NOMO-1 treated with dmso at 0.1 percent for 144 hours (cell line): ENCODE results near the gene BMP2K.
"Not testable (repeated sequence)": the region's sequence is repeated elsewhere in the genome, so short reads cannot be mapped to it uniquely, and the experiment has no call there.

Experiments
- DNase-seq: peaks from one replicate; lab custom pipeline; 2025; ENCODE audit not compliant: unreplicated experiment; lab: John Stamatoyannopoulos, UW

Gene BMP2K

DNA sequence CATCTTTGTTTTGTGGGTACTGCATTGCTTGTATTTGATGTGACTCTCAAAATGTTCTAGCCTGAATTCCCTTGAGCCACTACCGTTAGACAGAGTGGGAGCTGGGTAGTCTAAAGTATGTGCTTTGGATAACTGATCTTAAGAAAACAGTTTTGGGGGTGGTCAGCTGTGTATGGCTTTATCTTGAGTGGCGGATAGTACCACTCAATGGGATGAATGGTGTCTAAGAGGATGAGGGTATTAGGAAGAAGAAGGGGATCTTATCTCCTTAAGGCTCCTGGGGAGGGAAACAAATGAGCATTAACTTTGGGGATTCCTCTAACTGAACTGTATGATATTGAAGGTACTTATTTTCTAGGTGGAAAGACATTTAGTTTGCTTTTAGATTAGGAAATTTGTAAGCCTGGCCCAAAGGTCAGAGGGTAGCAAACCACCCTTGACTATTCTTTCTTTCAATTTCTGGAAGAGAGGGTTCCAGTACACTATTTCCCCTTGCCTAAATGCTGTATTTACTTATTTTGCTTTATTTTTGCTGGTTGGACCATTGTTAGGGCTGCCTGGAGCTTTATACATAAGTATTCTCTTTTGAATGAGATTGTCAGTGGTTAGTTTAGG, 11.3 kb downstream of the BMP2K start:
- DNase-seq: no peak

DNA sequence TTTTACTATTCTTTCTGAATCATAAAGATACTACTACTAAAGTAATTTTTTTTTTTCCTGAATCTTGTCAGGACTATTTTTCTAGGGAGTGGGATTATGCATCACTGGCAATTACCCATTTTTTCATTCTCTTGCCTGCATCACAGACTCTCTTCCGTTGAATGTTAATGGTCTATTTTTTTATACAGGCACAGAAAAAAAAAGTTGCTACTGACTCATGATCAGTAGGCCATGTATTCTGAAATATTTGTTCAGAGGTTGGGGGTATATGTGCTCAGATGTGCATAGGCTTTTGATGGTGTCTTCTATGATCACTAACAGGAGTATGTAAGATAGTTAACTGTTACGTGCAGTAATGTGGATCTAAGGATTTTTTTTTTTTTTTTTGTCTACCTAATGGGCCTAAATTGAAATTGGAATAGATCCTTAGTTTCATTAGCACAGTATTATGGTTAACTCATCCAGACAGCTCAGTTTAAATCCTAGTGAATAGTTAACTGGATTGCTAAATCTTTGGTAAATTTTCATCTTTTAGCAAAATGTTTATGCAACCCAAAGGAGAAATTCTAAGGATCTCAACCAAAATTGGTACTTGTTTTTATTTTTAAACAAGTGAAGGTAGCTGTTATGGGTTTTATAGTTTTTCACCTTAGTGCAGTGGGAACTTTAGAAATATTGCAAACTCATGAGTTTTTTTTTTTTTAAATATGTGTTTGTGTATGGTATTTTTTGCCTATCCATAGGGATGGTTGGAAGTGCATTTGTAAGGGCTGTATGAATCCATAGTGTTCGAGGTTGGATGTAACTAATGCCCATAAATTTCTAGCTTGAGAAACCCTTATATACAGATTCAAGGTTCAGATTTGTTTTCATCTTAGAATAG, 12.1 kb downstream of the BMP2K start:
- no peak for DNase-seq

DNA sequence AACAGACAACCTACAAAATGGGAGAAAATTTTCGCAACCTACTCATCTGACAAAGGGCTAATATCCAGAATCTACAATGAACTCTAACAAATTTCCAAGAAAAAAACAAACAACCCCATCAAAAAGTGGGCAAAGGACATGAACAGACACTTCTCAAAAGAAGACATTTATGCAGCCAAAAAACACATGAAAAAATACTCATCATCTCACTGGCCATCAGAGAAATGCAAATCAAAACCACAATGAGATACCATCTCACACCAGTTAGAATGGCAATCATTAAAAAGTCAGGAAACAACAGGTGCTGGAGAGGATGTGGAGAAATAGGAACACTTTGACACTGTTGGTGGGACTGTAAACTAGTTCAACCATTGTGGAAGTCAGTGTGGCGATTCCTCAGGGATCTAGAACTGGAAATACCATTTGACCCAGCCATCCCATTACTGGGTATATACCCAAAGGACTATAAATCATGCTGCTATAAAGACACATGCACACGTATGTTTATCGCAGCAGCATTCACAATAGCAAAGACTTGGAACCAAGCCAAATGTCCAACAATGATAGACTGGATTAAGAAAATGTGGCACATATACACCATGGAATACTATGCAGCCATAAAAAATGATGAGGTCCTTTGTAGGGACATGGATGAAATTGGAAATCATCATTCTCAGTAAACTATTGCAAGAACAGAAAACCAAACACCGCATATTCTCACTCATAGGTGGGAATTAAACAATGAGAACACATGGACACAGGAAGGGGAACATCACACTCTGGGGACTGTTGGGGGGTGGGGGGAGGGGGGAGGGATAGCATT, 19.7 kb downstream of the BMP2K start:
- DNase-seq: not testable (repeated sequence)

DNA sequence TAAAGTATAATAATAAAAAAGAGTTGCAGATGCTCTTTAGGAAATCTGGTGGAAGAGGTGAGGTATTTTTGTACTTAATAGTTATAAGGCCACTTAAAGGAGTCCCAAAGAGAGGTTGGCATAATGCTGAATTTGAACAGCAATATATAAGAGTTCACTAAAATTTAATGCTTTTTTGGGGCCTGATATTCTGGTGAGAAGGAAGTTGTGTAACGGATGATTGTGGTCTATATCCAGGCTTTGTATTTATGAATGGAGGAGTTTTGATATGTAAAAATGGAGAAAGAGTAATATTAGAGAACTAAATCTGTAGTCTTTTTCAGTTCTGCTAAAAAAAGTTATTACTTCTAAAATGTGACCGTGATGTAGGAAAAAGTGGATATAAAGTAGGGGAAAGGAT, 20.4 kb downstream of the BMP2K start:
- no peak for DNase-seq

DNA sequence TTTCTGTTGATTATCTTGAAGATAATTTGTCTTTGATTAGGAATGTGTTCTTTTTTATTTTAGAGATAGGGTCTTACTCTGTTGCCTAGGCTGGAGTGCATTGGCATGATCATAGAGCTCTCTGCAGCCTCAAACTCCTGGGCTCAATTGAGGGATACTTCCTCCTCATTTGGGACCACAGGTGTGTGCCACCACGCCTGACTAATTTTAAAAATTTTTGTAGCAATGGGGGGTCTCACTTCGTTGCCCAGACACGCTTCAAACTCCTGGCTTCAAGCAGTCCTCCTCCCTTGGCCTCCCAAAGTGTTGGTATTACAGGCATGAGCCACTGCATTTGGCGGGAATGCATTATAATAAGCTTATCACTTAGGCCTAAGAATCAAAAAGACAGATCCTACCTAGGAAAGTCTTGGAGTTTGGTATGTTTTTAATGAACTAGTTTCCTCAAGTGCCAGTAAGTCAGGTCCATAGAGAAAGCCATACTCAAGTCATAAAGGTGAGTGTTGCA, 21.7 kb downstream of the BMP2K start:
- DNase-seq: no peak

DNA sequence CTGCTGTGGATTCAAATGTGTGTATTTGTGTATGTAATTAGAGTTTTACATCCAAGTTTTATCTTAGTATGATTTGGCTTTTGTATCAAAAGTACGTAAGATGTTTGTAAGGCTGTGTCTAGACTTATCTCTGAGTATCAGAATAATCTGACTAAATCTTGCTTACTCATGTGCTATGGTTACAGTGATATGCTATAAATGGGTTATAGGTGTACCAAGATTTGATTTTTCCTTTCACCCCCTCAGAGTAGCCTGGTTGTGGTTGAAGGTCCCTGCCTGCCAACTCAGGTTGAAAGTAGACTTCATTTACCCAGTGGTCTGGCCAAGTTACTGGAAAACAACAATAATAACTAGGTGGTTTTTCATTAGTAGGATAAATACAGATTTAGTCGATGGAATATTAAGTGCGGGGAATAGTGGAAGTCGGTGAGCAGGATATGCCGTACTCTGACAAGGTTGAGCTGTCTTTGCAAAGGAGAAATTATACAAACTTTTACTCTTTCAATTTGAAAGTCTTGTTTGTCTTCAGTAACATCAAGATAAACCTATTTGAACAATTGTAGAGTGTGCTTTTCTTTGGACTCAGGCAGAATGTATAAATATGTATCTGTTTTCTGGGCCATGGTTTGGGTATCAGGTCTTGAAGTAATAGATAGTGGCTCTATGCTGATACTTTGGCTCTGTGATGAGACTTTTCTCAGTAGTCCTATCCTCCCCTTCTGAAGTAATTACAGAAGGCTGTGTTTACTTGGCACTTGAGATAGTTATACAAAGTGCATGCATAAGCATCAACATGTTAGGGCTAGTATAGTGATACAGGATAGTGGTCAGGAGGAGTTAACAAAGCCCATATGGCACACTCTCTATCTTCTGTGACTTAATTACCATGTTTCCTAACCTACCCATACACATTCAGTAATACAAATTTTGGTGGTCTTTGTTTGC, 23.7 kb downstream of the BMP2K start:
- DNase-seq: no peak

DNA sequence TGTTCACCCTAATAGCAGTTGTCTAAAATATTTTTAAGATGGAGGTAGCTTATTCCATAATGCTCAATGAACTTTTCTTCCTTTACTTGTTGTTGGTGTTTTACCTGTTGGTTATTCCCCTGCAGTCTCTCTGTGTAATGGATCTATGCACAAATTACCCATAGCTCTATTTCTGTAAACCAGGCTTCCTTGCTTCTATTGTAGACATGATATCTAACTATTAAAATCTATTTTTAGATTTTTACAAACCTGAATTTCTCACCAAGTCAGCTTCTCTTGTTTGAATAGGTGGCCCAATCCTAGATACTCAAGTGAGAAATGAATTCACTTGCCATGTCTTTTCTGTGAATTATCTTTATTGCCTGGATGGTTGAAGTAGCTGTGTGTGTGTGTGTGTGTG, 24.8 kb downstream of the BMP2K start:
- no peak for DNase-seq

DNA sequence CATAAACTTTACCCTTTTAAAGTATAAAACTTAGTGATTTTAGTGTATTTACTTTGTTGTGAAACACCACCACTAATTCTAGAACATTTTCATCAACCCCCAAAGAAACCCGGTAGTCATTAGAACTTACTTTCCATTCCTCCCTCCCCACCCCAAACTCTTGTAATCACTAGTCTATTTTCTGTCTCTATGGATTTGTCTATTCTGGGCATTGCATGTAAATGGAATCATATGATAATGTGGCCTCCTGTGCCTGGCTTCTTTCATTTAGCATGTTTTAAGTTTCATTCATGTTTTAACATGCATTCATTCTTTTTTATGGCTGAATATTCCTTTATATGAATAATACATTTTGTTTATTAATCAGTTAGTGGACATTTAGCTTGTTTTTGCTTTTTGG, 27.8 kb downstream of the BMP2K start:
- DNase-seq: no peak

DNA sequence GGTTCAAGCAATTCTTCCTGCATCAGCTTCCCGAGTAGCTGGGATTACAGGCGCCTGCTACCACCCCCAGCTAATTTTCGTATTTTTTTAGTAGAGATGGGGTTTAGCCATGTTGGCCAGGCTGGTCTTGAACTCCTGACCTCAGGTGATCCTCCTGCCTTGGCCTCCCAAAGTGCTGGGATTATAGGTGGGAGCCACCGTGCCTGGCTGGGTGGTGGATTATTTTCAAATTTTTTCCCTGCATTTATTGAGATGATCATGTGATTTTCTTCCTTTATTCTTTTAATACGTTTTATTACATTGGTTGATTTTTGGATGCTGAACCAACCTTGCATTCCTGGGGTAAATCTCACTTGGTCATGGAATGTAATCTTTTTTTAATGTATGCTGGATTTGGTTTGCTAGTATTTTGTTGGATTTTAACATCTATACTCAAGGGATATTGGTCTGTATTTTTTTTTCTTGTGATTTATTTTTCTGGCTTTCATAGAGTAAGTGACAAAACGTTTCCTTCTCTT, 30.9 kb downstream of the BMP2K start:
- DNase-seq: no peak

DNA sequence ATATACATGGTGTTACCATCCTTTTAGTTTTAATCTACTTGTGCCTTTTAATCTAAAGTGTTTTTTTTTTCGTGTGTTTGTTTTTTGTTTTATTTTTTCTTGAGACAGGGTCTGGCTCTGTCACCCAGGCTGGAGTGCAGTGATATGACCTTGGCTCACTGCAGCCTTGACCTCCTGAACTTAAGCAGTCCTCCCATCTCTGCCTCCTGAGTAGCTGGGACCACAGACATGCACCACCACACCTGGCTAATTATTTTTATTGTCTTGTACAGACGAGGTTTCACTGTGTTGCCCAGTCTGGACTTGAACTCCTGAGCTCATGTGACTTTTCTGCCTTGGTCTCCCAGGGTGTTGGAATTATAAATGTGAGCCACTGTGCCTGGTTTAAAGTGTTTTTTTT, 33.1 kb downstream of the BMP2K start:
- no peak for DNase-seq

DNA sequence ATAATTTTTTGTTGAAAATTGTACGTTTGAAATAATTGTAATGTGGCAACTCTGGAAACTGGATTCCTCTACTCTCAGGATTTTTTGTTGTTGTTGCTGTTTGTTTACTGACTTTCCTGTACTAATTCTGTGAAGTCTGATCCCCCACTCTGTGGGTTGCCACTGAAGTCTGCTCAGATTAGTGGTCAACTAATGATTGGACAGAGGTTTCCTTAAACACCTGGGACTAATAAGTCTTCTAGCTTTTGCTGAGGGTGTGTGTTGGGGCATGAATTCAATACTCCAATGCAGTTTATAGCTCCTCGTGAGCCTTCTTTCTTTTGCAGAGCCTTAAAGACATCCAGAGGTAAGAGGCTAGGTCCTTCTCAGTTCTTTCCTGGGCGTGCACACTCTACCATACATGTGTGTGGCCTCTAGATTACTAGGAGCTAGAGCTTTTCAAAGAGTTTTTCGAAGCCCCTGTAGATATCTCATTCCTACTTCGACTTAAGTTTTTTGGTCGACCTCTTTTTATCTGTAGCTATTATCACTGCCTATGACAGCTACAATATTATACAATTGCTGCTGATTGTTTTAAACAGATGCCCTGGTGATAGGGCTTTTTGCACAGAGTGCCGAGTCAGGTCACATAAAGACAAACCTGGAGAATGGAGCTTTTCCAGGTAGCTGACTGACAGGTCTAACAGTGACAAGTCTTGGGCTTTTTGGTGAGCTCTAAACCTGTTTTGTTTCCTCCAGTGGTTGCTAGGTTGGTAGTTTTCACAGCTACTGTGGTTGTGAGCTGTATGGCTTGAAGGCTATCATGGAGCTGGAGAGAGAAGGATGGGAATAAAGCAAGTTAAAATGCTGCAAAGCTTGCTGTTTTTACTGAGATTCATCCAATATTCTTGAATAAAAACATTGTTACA, 34.0 kb downstream of the BMP2K start:
- no peak for DNase-seq

DNA sequence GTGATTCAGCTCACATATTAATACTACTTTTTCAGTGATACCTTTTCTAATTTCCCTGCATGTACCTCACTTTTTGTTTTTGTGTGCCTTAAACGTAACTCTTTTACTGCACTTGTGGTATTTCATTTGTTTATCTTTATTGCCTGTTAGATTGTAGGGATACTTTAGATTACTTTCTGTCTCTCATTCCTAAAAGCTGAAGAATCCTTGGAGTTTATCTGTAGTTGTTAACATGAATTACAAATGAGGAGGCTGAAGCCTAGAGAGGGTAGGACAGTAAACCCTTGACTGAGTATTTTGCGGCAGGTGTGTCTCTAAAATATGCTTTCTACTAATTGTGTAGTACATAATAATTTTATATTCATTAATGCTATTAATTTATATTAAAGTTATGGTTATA, 34.9 kb downstream of the BMP2K start:
- DNase-seq: no peak

DNA sequence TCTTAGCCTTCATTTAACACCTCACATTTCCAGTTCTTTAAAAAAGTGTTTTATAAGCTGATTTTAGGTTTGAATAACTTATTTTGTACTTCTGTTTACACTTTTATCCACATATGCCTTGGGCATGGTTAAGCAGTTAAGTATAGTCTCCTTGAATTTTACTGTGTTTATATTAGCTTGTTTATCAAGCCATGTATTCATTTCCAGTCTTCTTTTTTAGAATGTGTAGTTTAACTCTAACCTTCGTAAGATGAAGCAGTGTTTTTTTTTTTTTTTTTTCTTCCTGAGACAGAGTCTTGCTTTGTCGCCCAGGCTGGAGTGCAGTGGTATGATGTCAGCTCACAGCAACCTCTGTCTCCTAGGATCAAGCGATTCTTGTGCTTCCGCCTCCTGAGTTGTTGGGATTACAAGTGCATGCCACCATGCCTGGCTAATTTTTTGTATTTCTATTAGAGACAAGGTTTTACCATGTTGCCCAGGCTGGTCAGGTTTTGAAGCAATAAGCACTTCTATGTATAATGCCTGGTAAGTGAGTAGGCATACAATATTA, 42.5 kb downstream of the BMP2K start:
- DNase-seq: no peak

DNA sequence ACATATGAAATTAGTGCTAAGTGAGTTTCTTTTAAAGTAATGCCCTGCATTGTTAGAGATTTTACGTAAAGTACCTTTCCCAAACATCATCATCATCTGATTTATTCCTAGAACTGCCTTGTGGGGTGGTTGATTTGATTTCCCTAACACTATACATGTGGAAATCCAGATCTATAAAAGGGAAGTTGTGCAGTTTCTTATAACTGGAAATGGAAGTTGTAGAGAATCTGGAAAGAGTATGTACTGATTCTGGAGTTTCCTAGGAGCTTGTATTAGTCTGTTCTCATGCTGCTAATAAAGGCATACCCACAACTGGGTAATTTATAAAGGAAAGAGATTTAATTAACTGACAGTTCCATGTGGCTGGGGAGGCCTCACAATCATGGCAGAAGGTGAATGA, 47.9 kb downstream of the BMP2K start:
- no peak for DNase-seq

DNA sequence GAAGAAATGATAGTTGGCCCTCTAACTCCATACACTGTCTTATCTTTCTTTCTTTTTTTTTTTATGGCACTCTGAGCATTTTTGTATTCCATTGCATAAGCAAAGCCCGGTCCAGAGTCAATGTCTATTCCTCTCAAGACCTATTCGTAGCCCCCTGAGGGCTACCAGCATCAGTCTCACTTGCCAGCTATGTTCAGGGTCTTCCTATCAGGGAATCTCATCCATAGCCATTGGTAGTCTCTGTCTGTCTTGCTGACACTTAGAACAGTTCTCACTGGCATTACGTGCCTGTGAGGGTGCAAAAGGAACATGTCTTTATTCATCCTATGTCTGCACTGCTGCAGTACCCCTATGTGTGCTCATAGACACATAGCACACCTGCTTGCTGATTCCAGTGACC, 51.0 kb downstream of the BMP2K start:
- DNase-seq: no peak

DNA sequence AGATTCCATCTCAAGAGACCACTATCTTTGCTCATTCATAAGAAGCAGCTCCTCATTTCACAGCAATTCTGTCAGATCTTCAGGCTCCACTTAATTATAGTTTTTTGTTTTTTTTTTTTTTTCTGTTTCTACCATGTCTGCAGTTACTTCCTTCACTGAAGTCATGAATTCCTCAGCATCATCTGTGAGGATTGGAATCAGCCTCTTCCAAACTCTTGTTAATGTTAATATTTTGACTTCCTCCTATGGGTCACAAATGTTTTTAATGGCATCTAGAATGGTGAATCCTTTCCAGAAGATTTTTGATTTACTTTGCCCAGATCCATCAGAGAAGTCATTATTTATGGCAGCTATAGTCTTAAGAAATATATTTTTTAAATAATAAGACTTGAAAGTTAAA, 53.1 kb downstream of the BMP2K start:
- DNase-seq: no peak

DNA sequence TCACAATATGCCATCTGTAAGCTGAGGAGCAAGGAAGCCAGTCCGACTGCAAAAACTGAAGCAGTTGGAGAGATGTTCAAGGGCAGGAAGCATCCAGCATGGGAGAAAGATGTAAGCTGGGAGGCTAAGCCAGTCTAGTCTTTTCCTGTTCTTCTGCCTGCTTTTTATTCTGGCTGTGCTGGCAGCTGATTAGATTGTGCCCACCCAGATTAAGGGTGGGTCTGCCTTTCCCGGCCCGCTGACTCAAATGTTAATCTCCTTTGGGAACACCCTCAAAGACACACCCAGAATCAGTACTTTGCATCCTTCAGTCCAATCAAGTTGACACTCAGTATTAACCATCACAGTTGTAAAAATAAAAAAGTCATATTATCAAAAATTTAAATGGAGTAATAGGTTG, 63.5 kb downstream of the BMP2K start:
- DNase-seq: not testable (repeated sequence)

DNA sequence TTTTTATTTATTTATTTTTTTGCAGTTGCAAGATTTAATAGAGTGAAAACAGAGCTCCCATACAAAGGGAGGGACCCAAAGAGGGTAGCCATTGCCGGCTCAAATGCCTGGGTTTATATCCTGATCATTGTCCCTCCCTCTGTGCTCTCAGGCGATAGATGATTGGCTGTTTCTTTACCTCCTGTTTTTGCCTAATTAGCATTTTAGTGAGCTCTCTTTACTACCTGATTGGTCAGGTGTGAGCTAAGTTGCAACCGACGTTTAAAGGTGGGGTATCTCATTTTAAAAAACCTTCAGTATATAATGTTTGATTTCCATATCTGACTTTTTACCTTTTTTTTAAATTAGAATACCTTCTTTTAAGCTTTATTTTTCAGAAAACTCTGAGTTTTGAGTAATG, 64.1 kb downstream of the BMP2K start:
- DNase-seq: not testable (repeated sequence)

DNA sequence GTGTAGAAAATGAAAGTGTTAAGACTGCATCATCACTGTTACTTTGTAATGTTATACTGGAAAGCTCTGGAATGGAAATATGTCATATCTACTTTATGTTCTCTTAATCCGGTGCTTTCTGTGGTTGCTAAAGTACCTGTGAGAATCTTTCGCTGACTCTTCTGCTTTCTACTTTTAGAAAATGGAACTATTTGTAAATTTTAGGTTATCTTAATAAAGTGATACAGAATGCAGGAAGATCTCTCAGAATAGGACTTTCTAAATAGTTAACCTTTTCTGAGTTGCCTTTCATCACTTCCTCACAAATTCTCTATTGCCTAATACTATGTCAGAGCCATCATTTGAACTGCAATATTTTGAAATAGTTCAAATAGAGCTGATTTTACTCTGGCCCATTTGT, 69.3 kb downstream of the BMP2K start:
- DNase-seq: peak; percentile 43
